GM19238 (cell line): Measurements from ENCODE around the gene SMG1.
A peak's percentile ranks its signal among the peaks of the same experiment; 100 is the strongest.
"Not testable (repeated sequence)": the region's sequence is repeated elsewhere in the genome, so short reads cannot be mapped to it uniquely, and the experiment has no call there.

ENCODE experiments used
- DNase-seq: peaks from one replicate; pipeline ENCODE4 v3.0.0; 2011; ENCODE audit warnings: low spot score; ENCODE audit not compliant: insufficient read length

SMG1 gene

DNA sequence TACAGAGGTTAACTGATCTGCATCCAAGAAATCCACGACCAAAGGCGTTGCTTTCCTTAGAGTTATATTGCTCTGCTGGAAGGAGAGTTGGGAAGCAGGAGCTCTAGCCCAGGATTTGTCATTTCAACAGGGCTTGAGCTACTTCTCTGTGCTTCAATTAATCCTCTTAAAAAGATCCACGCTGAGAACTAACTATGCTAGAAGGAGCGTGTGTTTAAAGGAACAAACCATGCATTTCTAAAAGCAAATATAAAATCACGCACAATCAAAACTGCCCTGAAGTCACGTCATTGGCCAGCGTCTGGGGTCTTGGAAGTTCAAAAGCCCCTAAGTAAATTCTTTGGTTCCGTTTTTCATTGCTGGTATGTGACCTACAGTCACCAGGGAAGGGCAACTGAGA, 125.9 kb downstream of the SMG1 start:
- DNase-seq, result no peak

DNA sequence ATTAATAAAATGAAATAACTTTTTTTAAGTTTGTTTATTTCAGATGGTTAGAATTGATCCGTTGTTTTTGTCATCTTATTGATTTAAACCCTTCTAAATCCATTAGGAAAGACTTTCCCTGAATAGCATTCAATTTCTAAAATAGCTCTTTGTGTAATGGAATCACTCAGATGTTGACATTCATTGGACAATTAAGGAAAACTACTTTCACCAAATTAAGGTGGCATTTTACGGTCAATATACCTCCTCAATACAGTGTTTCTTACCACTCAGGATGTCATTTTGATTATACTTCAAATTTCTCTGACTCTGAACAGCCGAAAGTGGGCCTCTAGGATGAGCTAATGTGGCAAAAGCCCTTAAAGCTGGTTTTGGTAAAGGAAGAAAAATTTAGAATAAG, 126.7 kb downstream of the SMG1 start:
- DNase-seq, result no peak

DNA sequence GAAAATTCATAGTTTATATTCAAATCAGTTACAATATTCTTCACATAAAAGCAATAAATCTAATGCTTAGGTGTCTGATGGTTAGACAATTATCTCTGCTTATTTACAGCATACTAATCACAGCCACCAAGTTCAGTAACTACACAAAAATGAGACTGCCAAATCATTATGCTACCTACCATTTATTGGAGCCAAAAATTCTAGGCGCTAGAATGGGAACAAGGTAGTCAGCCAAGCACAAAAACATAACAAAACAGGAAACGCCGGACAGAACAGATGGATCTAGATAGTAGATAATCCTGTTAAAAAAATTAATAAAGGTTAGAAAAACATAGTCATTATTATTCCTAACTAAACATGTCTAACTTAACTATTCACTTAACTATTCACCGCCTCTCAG, 128.5 kb downstream of the SMG1 start:
- no peak for DNase-seq

DNA sequence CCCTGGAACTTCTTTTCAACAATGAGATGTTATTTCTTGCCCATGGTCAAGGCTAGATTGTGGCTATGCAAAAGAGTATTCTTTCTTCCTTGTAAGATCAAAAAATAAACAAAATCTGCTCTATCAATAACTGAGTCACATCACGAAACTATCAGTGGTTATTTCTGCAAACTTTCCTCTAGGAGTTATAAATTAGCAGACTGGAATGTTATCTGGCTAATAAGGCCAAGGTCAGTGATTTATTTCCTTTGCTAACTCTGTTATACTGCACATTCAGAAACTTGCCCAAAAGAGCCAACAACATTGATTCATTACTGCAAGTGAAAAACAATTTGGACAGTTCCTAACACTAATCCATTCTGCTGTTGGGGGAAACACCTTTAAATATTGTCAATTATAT, 129.8 kb downstream of the SMG1 start:
- DNase-seq, result no peak

DNA sequence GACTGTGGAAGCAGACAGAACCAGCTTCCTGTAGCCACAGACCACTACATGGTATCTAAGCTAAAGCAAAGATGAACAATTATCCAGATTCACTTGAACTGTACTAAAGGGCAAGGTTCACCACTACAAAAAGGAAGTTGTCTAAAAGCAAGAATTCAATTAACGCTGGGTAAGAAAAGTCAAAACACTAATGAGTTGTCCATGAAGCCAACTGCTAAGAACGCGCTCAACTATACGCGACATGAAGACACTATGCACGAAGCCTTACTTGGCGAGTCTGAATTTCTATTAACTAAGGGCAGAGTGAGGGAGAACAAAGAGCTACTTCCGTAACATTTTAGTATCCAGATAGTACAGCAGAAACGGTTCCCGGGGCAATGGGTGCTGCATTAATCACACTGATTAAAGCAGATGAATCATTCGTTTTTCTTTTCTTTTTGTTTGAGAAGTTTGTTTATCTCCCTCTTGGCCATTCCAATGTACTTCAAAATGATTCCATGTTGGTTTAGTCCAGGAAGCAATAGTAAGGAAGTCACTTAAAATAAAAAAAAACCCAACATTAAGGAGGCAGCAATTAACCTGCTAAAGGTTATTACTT, 133.3 kb downstream of the SMG1 start:
- no peak for DNase-seq

DNA sequence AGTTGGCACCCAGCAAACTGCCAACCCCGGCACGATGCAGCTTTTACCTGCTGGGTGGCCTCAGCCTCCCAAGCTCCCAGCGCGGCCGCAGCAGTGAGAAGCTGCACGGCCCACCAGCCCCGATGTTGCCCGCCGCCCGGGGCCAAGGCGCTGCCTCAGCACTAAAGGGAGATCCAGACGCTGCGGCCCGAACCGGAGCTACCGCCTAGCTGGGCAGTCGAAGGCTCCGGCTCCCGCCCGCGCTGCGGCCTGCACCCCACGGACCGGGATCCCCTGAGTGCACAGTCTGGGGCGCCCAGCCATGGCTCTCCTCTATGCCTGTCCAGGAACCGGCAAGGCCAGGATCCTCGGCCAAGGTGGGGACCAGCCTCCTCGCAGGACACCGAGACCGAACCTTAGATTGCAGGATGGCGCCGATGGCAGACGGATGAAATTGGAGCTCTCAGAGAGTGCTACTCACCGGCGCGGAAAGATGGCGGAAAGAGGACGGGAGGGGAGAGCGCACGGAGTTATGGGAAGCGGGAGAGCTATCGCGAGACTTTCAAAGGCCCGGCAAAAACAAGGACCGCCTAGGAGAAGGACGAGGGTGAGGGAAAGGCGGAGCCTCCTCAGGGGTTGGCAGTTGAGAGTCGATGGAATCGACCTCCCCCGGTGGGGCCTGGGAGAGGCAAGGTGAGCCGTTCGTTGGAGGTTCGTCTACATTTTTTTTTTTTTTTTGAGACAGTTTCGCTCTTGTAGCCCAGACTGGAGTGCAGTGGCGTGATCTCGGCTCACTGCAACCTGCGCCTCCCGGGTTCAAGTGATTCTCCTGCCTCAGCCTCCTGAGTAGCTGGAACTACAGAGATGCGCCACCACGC, 136.1 kb downstream of the SMG1 start, which contains the start of gene RPS15A:
RPS15A (minus strand) TSS at position 485 of the 857 bp plus-strand sequence. CDS start 1,221 bp downstream, outside the sequence.
- peak; percentile 87 for DNase-seq

DNA sequence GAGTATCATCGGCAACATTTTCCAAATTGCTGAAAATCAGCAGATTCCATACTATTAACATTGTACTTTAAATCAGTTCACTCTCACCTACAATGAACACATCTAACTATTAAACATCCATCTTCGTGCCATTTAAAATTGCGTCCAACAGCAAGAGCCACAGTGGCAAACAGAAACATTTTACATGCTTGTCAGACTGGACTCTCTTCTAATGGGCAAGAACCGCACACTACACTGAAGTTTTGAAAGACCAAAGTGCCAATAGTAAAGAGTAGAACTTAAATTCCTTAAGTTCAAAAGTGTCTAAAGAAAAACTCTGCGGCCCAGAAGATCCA, 136.7 kb downstream of the SMG1 start:
- DNase-seq, result no peak

DNA sequence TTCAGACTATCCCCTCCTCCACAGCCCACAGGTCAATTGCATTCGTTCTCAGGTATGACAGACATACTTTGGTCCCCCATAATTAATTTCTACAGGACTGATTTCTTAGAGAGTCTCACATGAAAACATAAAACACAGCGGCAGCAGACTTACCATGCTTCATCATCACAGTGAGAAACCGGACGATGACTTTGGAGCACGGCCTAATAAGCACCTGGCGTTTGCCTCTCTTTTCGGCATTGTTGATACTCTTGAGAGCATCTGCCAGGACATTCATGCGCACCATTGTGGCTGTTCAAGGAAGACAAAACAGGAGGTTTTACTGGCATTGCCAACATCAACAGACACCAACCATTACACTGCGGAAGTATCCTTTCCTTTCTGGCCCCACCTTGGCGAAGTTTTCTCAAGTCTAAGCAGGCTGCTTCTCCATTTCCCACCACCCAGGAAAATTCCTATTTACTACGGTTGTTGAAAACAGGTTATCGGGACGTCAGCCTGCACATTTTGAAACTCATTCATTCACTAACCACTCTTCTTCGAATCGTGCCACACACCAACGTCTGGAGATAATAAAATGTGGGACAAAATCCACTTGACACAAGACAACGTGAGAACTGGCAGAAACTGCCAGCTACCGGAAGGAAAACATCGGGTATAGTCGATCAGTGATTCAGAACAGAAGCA, 137.2 kb downstream of the SMG1 start:
- no peak for DNase-seq

DNA sequence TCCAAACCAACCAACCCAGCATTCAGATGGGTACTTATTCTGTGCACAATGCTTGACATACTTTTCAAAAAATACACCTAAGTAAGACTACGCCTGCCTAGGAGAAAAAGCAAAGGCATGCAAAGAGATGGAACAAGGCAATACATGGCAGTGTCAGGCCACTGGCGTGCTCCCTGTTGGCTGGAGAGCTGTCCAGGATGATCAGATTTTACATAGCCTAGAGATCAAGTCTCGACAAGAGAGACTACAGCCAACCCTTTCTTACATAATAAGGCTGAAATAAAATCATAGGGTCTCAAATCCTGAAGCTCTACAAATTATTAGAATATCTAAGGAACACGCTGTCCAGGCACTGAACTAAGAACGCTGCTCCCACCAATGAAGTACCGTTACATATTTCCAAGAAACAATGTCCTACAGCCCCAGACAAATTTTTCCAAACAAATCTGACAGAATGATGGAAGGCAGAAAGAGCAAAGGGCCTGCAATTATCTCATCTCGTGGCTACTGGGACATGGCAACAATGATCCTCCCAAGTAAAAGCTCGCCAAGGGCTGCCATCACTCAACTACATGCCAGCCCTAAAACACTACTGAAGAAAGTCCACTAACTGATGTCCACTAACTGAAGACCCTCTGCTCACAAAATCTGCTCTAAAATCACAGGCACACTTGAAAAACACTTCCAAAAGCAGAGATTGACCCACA, 141.1 kb downstream of the SMG1 start:
- DNase-seq, result no peak

DNA sequence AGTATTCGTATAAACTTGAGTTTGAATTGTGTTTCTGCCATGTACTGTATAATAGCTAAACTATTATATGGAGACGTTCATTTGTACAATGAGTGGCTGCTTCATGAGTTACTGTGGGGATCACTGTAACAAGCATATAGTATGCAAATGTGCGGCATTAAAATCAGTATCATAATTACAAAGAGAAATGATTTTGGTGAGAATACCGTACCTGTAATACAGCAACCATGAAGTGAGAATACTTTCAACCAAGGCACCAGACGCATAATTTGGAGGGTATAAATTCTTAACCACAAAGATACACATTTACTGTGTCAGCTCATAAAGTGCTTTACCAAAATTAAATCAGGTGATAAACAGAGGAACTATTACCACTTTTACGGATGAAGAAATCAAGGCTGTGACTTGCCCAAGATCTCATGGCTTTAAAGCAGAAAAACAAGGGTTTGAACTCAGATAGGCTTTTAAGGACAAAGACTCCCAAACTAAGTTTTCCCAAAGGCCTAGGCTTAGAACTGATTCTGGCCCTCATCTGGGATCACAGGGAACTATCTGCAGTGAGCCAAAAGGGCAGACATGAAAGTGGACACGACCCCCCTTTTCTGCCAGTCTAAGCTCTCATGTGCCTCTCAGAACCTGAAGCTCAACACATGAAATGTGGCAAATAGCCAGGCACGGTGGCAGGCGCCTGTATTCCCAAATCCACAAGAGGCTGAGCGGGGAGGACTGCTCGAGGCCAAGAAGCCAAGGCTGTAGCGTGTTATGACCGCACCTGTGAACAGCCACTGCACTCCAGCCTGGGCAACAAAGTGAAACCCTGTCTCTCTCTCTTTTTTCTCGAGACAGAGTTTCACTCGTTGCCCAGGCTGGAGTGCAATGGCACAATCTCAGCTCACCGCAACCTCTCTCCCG, 142.5 kb downstream of the SMG1 start:
- no peak for DNase-seq

DNA sequence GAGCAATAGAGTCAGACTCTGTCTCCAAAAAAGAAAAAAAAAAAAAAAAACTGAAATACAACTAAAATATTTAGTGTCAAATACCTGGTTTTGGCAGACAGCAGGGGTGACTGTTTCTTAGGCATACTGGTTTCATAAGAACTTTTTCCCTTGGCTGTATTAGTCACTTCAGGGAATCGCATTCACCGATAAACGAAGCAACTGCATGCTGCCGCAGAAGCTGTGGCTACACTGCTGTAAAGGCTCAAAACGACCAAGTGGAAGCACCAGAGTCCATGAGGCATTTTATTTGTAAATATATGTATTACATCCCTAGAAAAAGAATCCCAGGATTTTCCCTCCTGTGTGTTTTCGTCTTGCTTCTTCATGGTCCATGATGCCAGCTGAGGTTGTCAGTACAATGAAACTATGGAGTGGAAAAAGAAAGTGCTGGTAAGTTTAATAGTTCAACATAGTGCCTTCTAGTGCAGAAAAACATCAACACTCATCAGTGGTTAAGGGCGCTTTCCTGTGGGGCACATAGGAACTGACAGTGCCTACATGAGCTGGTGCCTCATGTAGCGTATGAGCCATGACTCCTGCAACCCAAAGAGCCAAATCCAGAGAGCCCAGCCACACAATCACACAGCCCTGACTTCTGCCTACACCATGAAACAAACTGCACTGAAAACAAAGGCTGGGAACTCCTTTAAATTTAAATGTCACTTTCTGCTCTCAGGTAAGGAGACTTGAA, 143.3 kb downstream of the SMG1 start:
- no peak for DNase-seq

DNA sequence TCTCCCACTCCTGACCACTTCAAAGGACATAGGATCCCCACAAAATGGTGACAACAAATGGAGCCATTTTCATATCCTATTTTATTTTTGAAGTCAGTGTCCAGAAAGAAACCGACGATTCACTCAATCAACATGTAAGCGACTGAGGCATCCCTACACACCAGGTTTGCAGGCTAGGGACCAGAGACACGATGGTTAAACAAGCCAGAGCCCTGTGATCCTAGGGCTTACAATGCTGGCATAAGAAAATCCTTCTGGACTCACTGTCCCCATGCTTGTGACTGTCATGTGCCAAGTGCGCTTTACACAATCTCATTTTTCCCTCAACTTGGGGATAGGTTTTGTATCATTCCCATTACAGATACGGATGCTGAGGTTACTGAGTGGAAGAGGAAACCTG, 145.0 kb downstream of the SMG1 start:
- not testable (repeated sequence) for DNase-seq

DNA sequence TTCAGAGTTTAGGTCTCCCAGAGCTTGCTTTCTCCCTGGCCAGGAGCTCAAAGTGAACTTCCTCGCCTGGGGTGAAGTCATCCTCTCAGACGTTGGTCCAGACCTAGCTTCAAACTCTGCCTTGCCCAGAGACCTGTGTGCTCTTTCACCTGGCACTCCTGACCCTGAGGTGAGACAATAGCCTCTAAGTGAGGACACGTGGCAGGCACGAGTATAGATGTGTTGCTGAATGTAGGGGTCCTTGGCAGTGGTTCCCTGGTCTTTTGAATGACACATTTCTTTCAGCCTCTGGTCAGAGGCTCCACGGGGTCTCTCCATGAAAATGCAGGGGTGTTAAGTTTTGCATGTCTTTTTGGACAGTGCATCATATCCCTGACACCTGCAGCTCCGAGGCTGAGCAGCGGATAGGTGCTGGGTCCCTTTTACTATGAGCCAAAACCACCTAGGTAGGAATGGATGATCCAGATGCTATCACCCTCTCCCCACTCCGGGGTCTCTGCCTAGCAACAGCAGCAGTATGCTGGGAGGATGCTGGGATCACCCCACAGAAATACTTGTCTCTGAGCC, 145.7 kb downstream of the SMG1 start:
- DNase-seq, result not testable (repeated sequence)

DNA sequence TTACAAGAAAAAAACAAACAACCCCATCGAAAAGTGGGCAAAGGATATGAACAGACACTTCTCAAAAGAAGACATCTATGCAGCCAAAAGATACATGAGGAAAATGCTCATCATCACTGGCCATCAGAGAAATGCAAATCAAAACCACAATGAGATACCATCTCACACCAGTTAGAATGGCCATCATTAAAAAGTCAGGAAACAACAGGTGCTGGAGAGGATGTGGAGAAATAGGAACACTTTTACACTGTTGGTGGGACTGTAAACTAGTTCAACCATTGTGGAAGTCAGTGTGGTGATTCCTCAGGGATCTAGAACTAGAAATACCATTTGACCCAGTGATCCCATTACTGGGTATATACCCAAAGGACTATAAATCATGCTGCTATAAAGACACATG, 148.5 kb downstream of the SMG1 start:
- DNase-seq, result not testable (repeated sequence)

DNA sequence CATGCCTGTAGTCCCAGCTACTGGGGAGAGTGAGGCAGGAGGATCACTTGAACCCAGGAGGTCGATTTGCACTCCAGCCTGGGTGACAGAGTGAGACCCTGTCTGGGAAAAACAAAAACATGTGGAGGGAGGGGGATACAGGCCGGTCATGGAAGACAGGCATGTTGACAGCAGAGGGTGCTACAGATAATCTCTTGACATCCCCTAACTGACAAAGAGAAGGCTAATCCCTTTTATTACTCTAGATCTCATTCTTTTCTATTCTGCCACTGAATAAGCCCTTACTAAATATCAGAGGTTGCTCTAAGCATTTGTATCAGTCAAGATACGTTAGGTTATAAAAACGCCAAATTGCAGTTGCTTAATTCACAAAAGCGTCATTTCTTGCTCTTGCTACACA, 149.9 kb downstream of the SMG1 start:
- not testable (repeated sequence) for DNase-seq

DNA sequence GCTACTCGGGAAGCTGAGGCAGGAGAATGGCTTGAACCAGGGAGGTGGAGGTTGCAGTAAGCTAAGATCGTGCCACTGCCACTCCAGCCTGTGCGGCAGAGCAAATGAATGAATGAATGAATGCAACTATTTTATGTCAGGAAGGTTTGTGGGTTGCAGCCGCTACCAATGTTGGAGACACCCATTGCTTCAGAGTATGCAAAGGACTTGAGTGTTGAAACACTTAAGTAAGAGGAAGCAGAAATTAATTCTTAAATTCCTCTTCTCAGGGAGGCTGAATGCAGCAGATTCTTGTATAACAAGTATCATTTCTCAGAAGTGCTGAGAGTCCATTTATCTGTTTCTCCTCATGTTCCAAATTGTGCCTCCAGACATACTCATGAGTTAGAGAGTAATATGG, 151.6 kb downstream of the SMG1 start:
- not testable (repeated sequence) for DNase-seq

DNA sequence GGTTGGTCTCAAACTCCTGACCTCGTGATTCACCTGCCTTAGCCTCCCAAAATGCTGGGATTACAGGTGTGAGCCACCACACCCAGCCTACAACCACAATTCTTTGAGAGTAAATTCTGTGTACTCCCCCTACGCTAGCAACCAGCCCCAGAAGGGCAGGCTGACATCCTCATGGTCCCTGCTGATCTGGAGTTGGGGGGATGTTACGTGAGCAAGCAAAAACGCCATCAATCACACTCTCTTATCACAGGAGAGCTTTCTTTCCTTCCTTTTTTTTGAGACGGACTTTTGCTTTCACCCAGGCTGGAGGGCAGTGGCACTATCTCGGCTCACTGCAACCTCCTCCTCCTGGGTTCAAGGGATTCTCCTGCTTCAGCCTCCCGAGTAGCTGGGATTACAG, 154.0 kb downstream of the SMG1 start:
- DNase-seq, result not testable (repeated sequence)

DNA sequence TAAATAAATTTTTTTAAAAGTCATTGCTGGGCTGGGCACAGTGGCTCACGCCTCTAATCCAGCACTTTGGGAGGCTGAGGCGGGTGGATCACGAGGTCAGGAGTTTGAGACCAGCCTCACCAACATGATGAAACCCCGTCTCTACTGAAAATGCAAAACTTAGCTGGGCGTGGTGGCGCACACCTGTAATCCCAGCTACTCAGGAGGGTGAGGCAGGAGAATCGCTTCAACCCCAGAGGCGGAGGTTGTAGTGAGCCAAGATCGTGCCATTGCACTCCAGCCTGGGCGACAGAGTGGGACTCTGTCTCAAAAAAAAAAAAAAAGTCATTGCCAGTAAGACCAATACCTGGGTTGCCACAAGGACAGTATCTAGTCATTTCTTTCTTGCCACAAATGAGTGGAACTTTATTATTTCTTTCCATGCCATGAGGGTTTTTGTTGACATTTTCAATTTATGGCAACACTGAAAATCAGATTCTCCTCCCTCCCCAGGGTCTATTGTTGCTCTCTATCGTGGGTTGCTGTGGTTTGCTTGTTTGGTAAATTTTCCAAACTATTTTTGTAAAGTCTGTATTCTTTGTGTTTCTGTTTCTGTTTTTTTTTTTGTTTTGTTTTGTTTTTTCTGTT, 155.8 kb downstream of the SMG1 start:
- not testable (repeated sequence) for DNase-seq

DNA sequence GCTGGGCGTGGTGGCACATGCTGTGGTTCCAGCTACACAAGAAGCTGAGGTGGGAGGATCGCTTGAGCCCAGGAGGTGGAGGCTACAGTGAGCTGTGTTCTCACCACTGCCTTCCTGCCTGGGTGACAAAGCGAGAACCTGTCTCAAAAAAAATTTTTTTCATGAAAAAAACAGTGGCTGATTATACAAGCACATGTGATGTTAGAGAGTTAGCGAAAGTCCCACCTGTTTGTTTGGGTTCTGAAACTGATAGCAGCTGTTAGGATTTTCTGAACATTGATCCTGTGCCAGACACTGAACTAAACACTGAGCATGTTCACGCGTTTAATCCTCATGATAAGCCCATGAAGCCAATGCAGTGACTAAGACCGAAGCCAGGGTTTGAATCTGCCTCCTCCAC, 159.0 kb downstream of the SMG1 start:
- DNase-seq, result not testable (repeated sequence)
